Measurements from ENCODE around the gene RPS6KB2. TPM values are rescaled to one million over a fixed set of nuclear protein-coding genes. Genes with fewer than 3 reads are reported as not detected.
A peak's percentile ranks its signal among the peaks of the same experiment; 100 is the strongest.
"Not testable (repeated sequence)": the region's sequence is repeated elsewhere in the genome, so short reads cannot be mapped to it uniquely, and the experiment has no call there.

The RPS6KB2 gene
- total RNA-seq, 1 donor from 2014 or later = 49.5 TPM

GRCh38 chr11:67465189-67465510 is 36.9 kb downstream of the RPS6KB2 start:
- Mint-ChIP-seq H3K27ac (ENCODE audit: unreplicated experiment) (peak overlapping the region; percentile 76), H3K36me3 (ENCODE audit: unreplicated experiment) (no peaks in the 10 kb centered on the region), H3K27me3 (ENCODE audit: unreplicated experiment) (no peaks in the 10 kb centered on the region), H3K4me1 (ENCODE audit: unreplicated experiment) (peaks cover 33% of the 10 kb centered on the region), H3K4me3 (ENCODE audit: unreplicated experiment) (peak overlapping the region; percentile 80), H3K9me3 (ENCODE audit: unreplicated experiment) (no peaks in the 10 kb centered on the region)
- no peak for DNase-seq (ENCODE audit: extremely low spot score, unreplicated experiment)
- no peak for TF ChIP-seq CTCF (IDR thresholded peaks at IDR 0.05)

DNA sequence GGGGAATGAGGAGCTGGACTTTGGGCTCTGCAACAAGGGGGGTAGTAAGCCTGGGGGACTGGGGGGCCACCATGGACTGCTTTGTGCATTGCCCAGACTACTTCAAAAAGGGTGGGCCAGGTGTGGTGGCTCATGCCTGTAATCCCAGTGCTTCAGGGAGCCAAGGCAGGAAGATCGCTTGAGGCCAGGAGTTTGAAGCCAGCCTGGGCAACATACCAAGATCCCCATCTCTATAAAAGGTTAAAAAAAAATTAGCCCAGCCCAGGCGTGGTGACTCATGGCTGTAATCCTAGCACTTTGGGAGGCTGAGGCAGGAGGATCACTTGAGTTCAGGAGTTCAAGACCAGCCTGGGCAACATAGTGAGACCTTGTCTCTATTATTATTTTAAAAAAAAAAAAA is 37.2 kb downstream of the RPS6KB2 start:
- peak overlapping the region; percentile 76 for H3K27ac Mint-ChIP-seq (ENCODE audit: unreplicated experiment)
- not testable (repeated sequence) for DNase-seq (ENCODE audit: extremely low spot score, unreplicated experiment); H3K36me3 Mint-ChIP-seq (ENCODE audit: unreplicated experiment); H3K27me3 Mint-ChIP-seq (ENCODE audit: unreplicated experiment); H3K9me3 Mint-ChIP-seq (ENCODE audit: unreplicated experiment)
- peaks cover 33% of the 10 kb centered on the region for H3K4me1 Mint-ChIP-seq (ENCODE audit: unreplicated experiment)
- peak overlapping the region; percentile 80 for H3K4me3 Mint-ChIP-seq (ENCODE audit: unreplicated experiment)

GRCh38 chr11:67466367-67466766 is 38.1 kb downstream of the RPS6KB2 start:
- no peak for TF ChIP-seq CTCF (IDR thresholded peaks at IDR 0.05)
- no peak overlapping the region for H3K27ac Mint-ChIP-seq (ENCODE audit: unreplicated experiment)
- no peaks in the 10 kb centered on the region for H3K27me3 Mint-ChIP-seq (ENCODE audit: unreplicated experiment)
- H3K4me3 Mint-ChIP-seq (ENCODE audit: unreplicated experiment) = no peak overlapping the region
- no peaks in the 10 kb centered on the region for H3K36me3 Mint-ChIP-seq (ENCODE audit: unreplicated experiment)
- no peak for DNase-seq (ENCODE audit: extremely low spot score, unreplicated experiment)
- H3K4me1 Mint-ChIP-seq (ENCODE audit: unreplicated experiment) = peaks cover 33% of the 10 kb centered on the region
- H3K9me3 Mint-ChIP-seq (ENCODE audit: unreplicated experiment) = no peaks in the 10 kb centered on the region

DNA sequence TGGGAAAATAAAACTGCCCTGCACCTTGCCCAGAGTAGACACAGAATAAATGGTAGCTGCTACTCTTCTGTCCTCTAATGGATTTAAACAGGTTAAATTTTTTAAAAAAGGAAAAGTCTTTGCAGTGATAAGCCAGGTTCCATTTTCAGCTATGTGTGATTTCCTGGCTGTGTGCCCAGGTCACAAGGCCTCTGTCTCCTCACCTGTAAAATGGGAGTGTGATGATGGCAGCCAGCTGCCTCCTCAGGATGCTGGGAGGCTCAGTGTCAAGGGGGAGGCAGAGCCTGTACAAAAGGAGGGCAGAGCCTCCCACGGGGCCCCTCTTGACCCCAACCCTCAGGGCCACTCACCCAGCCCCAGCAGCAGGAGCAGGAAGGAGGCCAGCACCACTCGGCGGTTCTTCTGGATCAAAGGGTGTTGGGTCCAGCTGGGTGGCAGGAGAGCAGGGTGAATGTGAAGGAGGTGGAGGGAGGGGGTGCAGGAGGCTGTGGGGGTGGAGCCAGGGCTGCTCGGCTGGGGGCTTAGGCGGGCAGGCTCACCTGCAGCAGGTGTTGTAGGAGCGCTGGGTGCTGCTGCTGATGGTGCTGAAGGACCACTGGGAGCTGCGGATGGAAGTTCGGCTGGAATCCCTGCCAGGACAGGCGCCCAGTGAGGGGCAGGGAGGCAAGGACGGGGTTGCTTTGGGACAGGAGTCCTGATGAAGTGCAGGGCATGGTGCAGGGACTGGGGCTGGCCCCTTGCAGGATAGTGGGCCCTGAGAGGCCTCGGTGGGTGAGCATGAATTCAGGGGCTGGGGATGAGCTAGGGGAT is 38.9 kb downstream of the RPS6KB2 start:
- H3K4me1 Mint-ChIP-seq (ENCODE audit: unreplicated experiment) = peaks cover 33% of the 10 kb centered on the region
- no peak for DNase-seq (ENCODE audit: extremely low spot score, unreplicated experiment)
- H3K9me3 Mint-ChIP-seq (ENCODE audit: unreplicated experiment) = no peaks in the 10 kb centered on the region
- peak overlapping the region; percentile 80 for H3K4me3 Mint-ChIP-seq (ENCODE audit: unreplicated experiment)
- no peak overlapping the region for H3K27ac Mint-ChIP-seq (ENCODE audit: unreplicated experiment)
- TF ChIP-seq CTCF (IDR thresholded peaks at IDR 0.05) = no peak
- no peaks in the 10 kb centered on the region for H3K27me3 Mint-ChIP-seq (ENCODE audit: unreplicated experiment)
- no peaks in the 10 kb centered on the region for H3K36me3 Mint-ChIP-seq (ENCODE audit: unreplicated experiment)

- Mint-ChIP-seq H3K4me1 (ENCODE audit: unreplicated experiment) (peaks cover 33% of the 10 kb centered on the region), H3K36me3 (ENCODE audit: unreplicated experiment) (no peaks in the 10 kb centered on the region), H3K9me3 (ENCODE audit: unreplicated experiment) (no peaks in the 10 kb centered on the region), H3K27me3 (ENCODE audit: unreplicated experiment) (no peaks in the 10 kb centered on the region), H3K27ac (ENCODE audit: unreplicated experiment) (peak overlapping the region; percentile 57), H3K4me3 (ENCODE audit: unreplicated experiment) (peak overlapping the region; percentile 80)
- no peak for TF ChIP-seq CTCF (IDR thresholded peaks at IDR 0.05)
- DNase-seq (ENCODE audit: extremely low spot score, unreplicated experiment) = no peak
These were observed 39.8 kb downstream of the RPS6KB2 start for GRCh38 chr11:67468056-67468455.
